H1 (cell line): ENCODE data around the gene TOMM6. TPM values are rescaled to one million over a fixed set of nuclear protein-coding genes. Genes with fewer than 3 reads are reported as not detected.

Experiments used
- polyA plus RNA-seq, 7 experiments: library from polyadenylated mRNA; depleted of rRNA in 3 of 7; stranded (reverse) in 5 of 7; unstranded in 2 of 7; fragments of >200 nt in 5 of 7; fragments of 200-250 nt in 2 of 7; gene quantifications; 1 replicate in 5 of 7; 2 replicates in 1 of 7; 4 replicates in 1 of 7; pipeline versions ENCODE4 v1.2.1 to v1.2.3, GENCODE V29; 2011 to 2013; ENCODE audit warnings: missing spikeins in 2 of 7, mixed read lengths in 2 of 7
- total RNA-seq: library from RNA; stranded (reverse); fragmentation: NEBNext Ultra II Directional; extraction: Animal tissue kit (Norgen Biotek cat#: 25700); gene quantifications from 2 replicates; pipeline ENCODE4 v1.2.1, GENCODE V29; 2021
- TF ChIP-seq, protein P1 (sequence below), 3 experiments: IDR thresholded peaks; 1 replicate in 2 of 3; 2 replicates in 1 of 3; pipeline versions ENCODE4 v1.5.1 to v1.6.1; 2011; ENCODE audit warnings: low read length in 3 of 3, mild to moderate bottlenecking in 3 of 3, inconsistent platforms in 2 of 3, low read depth in 1 of 3, moderate library complexity in 1 of 3; ENCODE audit not compliant: insufficient read depth in 1 of 3; ENCODE audit errors: control extremely low read depth in 1 of 3

Gene TOMM6
- total and polyA plus RNA-seq, 2 of the 8 experiments (the other 6 are each of a cell fraction or from before 2014, with no cell fraction given) = 228 to 560 TPM

DNA sequence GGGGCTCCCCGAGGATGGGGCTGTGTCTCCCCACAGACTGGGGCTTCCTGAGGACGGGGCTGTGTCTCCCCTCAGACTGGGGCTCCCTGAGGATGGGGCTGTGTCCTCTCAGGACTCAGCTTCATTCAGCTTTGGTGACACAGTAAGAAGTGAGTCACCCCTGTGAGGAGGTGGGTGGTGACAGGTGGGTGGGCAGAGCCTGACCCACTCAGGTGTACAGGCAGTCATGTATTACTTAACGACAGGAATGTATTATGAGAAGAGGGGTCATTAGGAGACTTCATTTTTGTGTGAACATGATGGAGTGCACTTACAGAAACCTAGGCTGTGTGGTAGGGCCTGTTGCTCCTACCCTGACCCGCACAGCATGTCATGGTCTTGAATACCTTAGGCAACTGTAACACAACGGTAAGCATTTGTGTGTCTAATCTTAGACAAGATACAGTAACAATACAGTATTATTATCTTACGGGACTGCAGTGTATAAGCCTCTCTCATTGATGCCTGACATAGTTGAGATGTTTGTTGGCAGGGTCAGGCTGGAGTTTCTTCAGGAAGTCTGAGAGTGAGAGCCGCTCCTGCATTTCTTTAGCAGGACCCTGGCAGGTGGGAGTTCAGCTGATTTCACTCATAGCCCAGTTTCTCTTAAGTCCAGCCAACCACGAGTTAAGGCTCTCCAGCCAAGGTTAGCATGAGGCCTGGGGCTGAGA, 29.4 kb upstream of the TOMM6 start (continued):
- TF ChIP-seq, protein P1, sequence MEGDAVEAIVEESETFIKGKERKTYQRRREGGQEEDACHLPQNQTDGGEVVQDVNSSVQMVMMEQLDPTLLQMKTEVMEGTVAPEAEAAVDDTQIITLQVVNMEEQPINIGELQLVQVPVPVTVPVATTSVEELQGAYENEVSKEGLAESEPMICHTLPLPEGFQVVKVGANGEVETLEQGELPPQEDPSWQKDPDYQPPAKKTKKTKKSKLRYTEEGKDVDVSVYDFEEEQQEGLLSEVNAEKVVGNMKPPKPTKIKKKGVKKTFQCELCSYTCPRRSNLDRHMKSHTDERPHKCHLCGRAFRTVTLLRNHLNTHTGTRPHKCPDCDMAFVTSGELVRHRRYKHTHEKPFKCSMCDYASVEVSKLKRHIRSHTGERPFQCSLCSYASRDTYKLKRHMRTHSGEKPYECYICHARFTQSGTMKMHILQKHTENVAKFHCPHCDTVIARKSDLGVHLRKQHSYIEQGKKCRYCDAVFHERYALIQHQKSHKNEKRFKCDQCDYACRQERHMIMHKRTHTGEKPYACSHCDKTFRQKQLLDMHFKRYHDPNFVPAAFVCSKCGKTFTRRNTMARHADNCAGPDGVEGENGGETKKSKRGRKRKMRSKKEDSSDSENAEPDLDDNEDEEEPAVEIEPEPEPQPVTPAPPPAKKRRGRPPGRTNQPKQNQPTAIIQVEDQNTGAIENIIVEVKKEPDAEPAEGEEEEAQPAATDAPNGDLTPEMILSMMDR (IDR thresholded peaks at IDR 0.05; ENCODE audit: control extremely low read depth in 1 of 3, insufficient read depth in 1 of 3, low read depth in 1 of 3, low read length in 3 of 3) = no peak
